Body of pancreas (tissue), 4 donors: ENCODE measurements around the gene OR10D3. TPM values are rescaled to one million over a fixed set of nuclear protein-coding genes. Genes with fewer than 3 reads are reported as not detected.

Source experiments
- ATAC-seq: fragments of 150-250 bp; one replicate; pipeline ENCODE4 v1.9.1; 2016
- DNase-seq, 4 donors: peaks; one replicate each; pipeline ENCODE4 v3.0.0-alpha.2; 2019
- H3K27ac ChIP-seq, 4 donors: fragments of 200-600 bp; sonication (generic); 1 replicate in 3 of 4; 2 replicates in 1 of 4; pipeline versions ENCODE4 v1.5.1 to v1.6.1; 2016 to 2019; ENCODE audit warnings: mild to moderate bottlenecking in 1 of 4, mixed read lengths in 1 of 4, moderate library complexity in 1 of 4
- H3K27me3 ChIP-seq, 2 donors: fragments of 200-600 bp; sonication (generic); one replicate each; pipeline ENCODE4 v1.6.0; 2016; ENCODE audit warnings: mild to moderate bottlenecking in 1 of 2
- H3K36me3 ChIP-seq, 2 donors: fragments of 200-600 bp; sonication (generic); replicated peaks in 1 of 2; 2 replicates each; pipeline ENCODE4 v1.5.1; 2016; ENCODE audit warnings: low read depth in 2 of 2; ENCODE audit not compliant: insufficient read depth in 1 of 2
- H3K4me1 ChIP-seq: fragments of 200-600 bp; sonication (generic); one replicate; pipeline ENCODE4 v1.6.0; 2016
- H3K4me3 ChIP-seq, 2 donors: fragments of 200-600 bp; sonication (generic); 1 replicate in 1 of 2; 2 replicates in 1 of 2; pipeline ENCODE4 v1.5.1; 2016 to 2019
- H3K9me3 ChIP-seq, 3 donors: fragments of 200-600 bp; sonication (generic); 1 replicate in 2 of 3; 2 replicates in 1 of 3; pipeline ENCODE4 v1.5.1; 2016
- POLR2A ChIP-seq, 3 donors: fragments of 450-650 bp; IDR thresholded peaks; one replicate each; pipeline ENCODE4 v1.6.1; 2016; ENCODE audit warnings: antibody characterized with exemption in 3 of 3, mild to moderate bottlenecking in 2 of 3
- WGBS, 2 donors: methylation state at CpG; one replicate each; pipeline ENCODE4 v1.1.5; 2017; 5-methylcytosine and 5-hydroxymethylcytosine counted together
- intact Hi-C: fragments of 100-400 bp; cut with DNase I; formaldehyde crosslinking; loops from one replicate; pipeline ENCODE4 v1.15.1; 2023
- total RNA-seq, 2 donors: library from RNA; depleted of rRNA; stranded (reverse); fragments of >200 nt; gene quantifications; one replicate each; pipeline ENCODE4 v1.1.0, GENCODE V29; 2016
- TF ChIP-seq, protein P1 (sequence below), 7 experiments: fragments of 450-650 bp in 4 of 7; fragments of 200-600 bp in 3 of 7; sonication (generic) in 3 of 7; IDR thresholded peaks; one replicate each; pipeline ENCODE4 v1.5.1; 2016 to 2019; ENCODE audit warnings: antibody characterized with exemption in 7 of 7

OR10D3 gene
- total RNA-seq, 2 donors from 2014 or later: not detected

- Histone ChIP-seq H3K36me3 (no peaks in the 10 kb centered on the region), H3K4me1 (no peaks in the 10 kb centered on the region), H3K27me3 (no peaks in the 10 kb centered on the region), H3K9me3 (no peaks in the 10 kb centered on the region), H3K4me3 (no peak overlapping the region), H3K27ac (no peak overlapping the region)
- DNase-seq (no peak), ATAC-seq (no peak)
- WGBS, 2 donors: 73 to 87% methylated on average over 5 of the region's 5 CpGs
- intact Hi-C loops: no loop called here
- TF ChIP-seq, protein P1, sequence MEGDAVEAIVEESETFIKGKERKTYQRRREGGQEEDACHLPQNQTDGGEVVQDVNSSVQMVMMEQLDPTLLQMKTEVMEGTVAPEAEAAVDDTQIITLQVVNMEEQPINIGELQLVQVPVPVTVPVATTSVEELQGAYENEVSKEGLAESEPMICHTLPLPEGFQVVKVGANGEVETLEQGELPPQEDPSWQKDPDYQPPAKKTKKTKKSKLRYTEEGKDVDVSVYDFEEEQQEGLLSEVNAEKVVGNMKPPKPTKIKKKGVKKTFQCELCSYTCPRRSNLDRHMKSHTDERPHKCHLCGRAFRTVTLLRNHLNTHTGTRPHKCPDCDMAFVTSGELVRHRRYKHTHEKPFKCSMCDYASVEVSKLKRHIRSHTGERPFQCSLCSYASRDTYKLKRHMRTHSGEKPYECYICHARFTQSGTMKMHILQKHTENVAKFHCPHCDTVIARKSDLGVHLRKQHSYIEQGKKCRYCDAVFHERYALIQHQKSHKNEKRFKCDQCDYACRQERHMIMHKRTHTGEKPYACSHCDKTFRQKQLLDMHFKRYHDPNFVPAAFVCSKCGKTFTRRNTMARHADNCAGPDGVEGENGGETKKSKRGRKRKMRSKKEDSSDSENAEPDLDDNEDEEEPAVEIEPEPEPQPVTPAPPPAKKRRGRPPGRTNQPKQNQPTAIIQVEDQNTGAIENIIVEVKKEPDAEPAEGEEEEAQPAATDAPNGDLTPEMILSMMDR (IDR thresholded peaks at IDR 0.05): no peak
- TF ChIP-seq POLR2A (IDR thresholded peaks at IDR 0.05): no peak
Measured at GRCh38 chr11:124176925-124177715, 6.0 kb upstream of the OR10D3 start.

GRCh38 chr11:124179310-124179709, 3.8 kb upstream of the OR10D3 start:
- no peaks in the 10 kb centered on the region for H3K4me1 ChIP-seq
- no peak overlapping the region for H3K4me3 ChIP-seq
- 20 to 35% methylated on average over 1 of the region's 1 CpG for WGBS, 2 donors
- intact Hi-C loops: no loop called here
- DNase-seq: no peak
- no peaks in the 10 kb centered on the region for H3K27me3 ChIP-seq
- H3K27ac ChIP-seq: no peak overlapping the region
- H3K9me3 ChIP-seq: no peaks in the 10 kb centered on the region
- ATAC-seq: no peak
- no peaks in the 10 kb centered on the region for H3K36me3 ChIP-seq
- TF ChIP-seq, protein P1 (IDR thresholded peaks at IDR 0.05): no peak
- no peak for TF ChIP-seq POLR2A (IDR thresholded peaks at IDR 0.05)

- no peaks in the 10 kb centered on the region for H3K27me3 ChIP-seq
- H3K4me1 ChIP-seq: no peaks in the 10 kb centered on the region
- no peaks in the 10 kb centered on the region for H3K36me3 ChIP-seq
- TF ChIP-seq, protein P1 (IDR thresholded peaks at IDR 0.05): no peak
- no peak for TF ChIP-seq POLR2A (IDR thresholded peaks at IDR 0.05)
- no peak for DNase-seq
- no peak overlapping the region for H3K27ac ChIP-seq
- ATAC-seq: no peak
- no peaks in the 10 kb centered on the region for H3K9me3 ChIP-seq
- intact Hi-C loops: no loop called here
- no peak overlapping the region for H3K4me3 ChIP-seq
- WGBS, 2 donors: 85 to 89% methylated on average over 2 of the region's 2 CpGs
Measured at GRCh38 chr11:124190298-124191139, 7.4 kb downstream of the OR10D3 start.

- H3K27ac ChIP-seq: no peak overlapping the region
- H3K9me3 ChIP-seq: no peaks in the 10 kb centered on the region
- H3K4me3 ChIP-seq: no peak overlapping the region
- no peaks in the 10 kb centered on the region for H3K4me1 ChIP-seq
- no peaks in the 10 kb centered on the region for H3K27me3 ChIP-seq
- no peaks in the 10 kb centered on the region for H3K36me3 ChIP-seq
- intact Hi-C loops: no loop called here
- no peak for ATAC-seq
- DNase-seq: no peak
- WGBS, 2 donors: 71 to 72% methylated on average over 6 of the region's 6 CpGs
- no peak for TF ChIP-seq POLR2A (IDR thresholded peaks at IDR 0.05)
- TF ChIP-seq, protein P1 (IDR thresholded peaks at IDR 0.05): no peak
Measured at GRCh38 chr11:124193221-124194010, 10.3 kb downstream of the OR10D3 start.
